Liver (tissue), 9 donors: Measurements from ENCODE around the gene C1QA. TPM values are rescaled to one million over a fixed set of nuclear protein-coding genes. Genes with fewer than 3 reads are reported as not detected.

Experiments
- DNase-seq: peaks from one replicate; pipeline ENCODE4 v3.0.0-alpha.2; 2017; ENCODE audit warnings: low spot score
- H3K27ac ChIP-seq, 2 donors: one replicate each; pipeline ENCODE4 v1.7.0; 2013; ENCODE audit warnings: inconsistent platforms in 2 of 2, low read length in 2 of 2, control low read depth in 1 of 2, low read depth in 1 of 2, mild to moderate bottlenecking in 1 of 2
- H3K27me3 ChIP-seq, 4 donors: one replicate each; pipeline versions ENCODE4 v1.6.1 to v1.7.0; 2013; ENCODE audit warnings: low read length in 3 of 4, inconsistent platforms in 1 of 4, mild to moderate bottlenecking in 1 of 4, moderate library complexity in 1 of 4; ENCODE audit not compliant: control insufficient read depth in 4 of 4, insufficient read depth in 4 of 4
- H3K36me3 ChIP-seq, 4 donors: one replicate each; pipeline versions ENCODE4 v1.6.1 to v1.7.0; 2013; ENCODE audit warnings: low read length in 3 of 4, mild to moderate bottlenecking in 3 of 4, low read depth in 1 of 4, moderate library complexity in 1 of 4; ENCODE audit not compliant: control insufficient read depth in 4 of 4, insufficient read depth in 3 of 4
- H3K4me1 ChIP-seq, 4 donors: one replicate each; pipeline versions ENCODE4 v1.6.1 to v1.7.0; 2013; ENCODE audit warnings: low read length in 3 of 4, mild to moderate bottlenecking in 3 of 4, moderate library complexity in 1 of 4; ENCODE audit not compliant: control insufficient read depth in 4 of 4, insufficient read depth in 4 of 4
- H3K4me3 ChIP-seq, 3 donors: one replicate each; pipeline versions ENCODE4 v1.6.1 to v1.7.0; 2013; ENCODE audit warnings: low read length in 3 of 3, control low read depth in 1 of 3, low read depth in 1 of 3, mild to moderate bottlenecking in 1 of 3
- H3K9ac ChIP-seq, 2 donors: one replicate each; pipeline ENCODE4 v1.7.0; 2013; ENCODE audit warnings: low read length in 2 of 2, mild to moderate bottlenecking in 2 of 2, moderate library complexity in 2 of 2, control low read depth in 1 of 2, low read depth in 1 of 2
- H3K9me3 ChIP-seq, 4 donors: one replicate each; pipeline versions ENCODE4 v1.6.1 to v1.7.0; 2013; ENCODE audit warnings: low read length in 3 of 4; ENCODE audit not compliant: control insufficient read depth in 4 of 4
- CTCF ChIP-seq: fragments of 150-350 bp; IDR thresholded peaks from 2 replicates; pipeline ENCODE4 v1.5.1; 2017; ENCODE audit warnings: improper control_type of control experiment, low read depth, low read length; ENCODE audit not compliant: missing input control
- EGR1 ChIP-seq, 2 donors: IDR thresholded peaks; 2 replicates each; pipeline ENCODE4 v1.6.1; 2016 to 2018; ENCODE audit warnings: antibody characterized with exemption in 2 of 2, low read depth in 2 of 2
- FOXA1 ChIP-seq: IDR thresholded peaks from 2 replicates; pipeline ENCODE4 v1.6.1; 2016; ENCODE audit warnings: antibody characterized with exemption
- FOXA2 ChIP-seq: IDR thresholded peaks from 2 replicates; pipeline ENCODE4 v1.6.1; 2016; ENCODE audit warnings: antibody characterized with exemption
- HNF4A ChIP-seq, 2 donors: conservative IDR thresholded peaks; 2 replicates each; pipeline ENCODE4 v1.6.1; 2016; ENCODE audit warnings: antibody characterized with exemption in 2 of 2, mild to moderate bottlenecking in 2 of 2
- JUND ChIP-seq, 2 donors: IDR thresholded peaks; 2 replicates each; pipeline ENCODE4 v1.6.1; 2016; ENCODE audit warnings: antibody characterized with exemption in 2 of 2
- MAX ChIP-seq: IDR thresholded peaks from 2 replicates; pipeline ENCODE4 v1.6.1; 2016; ENCODE audit warnings: antibody characterized with exemption
- NR2F2 ChIP-seq: IDR thresholded peaks from 2 replicates; pipeline ENCODE4 v1.6.1; 2016; ENCODE audit warnings: antibody characterized with exemption
- RAD21 ChIP-seq, 2 donors: IDR thresholded peaks; 2 replicates each; pipeline ENCODE4 v1.6.1; 2016; ENCODE audit warnings: antibody characterized with exemption in 2 of 2, mild to moderate bottlenecking in 2 of 2
- REST ChIP-seq: IDR thresholded peaks from 2 replicates; pipeline ENCODE4 v1.6.1; 2016; ENCODE audit warnings: antibody characterized with exemption, mild to moderate bottlenecking
- RXRA ChIP-seq, 2 donors: IDR thresholded peaks; 2 replicates each; pipeline ENCODE4 v1.6.1; 2017 to 2018; ENCODE audit warnings: antibody characterized with exemption in 2 of 2, mild to moderate bottlenecking in 1 of 2
- TAF1 ChIP-seq: conservative IDR thresholded peaks from 2 replicates; pipeline ENCODE4 v1.6.1; 2016; ENCODE audit warnings: antibody characterized with exemption, mild to moderate bottlenecking
- YY1 ChIP-seq: IDR thresholded peaks from 2 replicates; pipeline ENCODE4 v1.6.1; 2016; ENCODE audit warnings: antibody characterized with exemption, mild to moderate bottlenecking
- ZBTB33 ChIP-seq: IDR thresholded peaks from 2 replicates; pipeline ENCODE4 v1.6.1; 2016; ENCODE audit warnings: antibody characterized with exemption
- WGBS: extraction: QIAGEN DNeasy Blood & Tissue Kit; methylation state at CpG from one replicate; pipeline ENCODE4 v1.1.7; 2013; 5-methylcytosine and 5-hydroxymethylcytosine counted together
- polyA plus RNA-seq, 2 donors: library from polyadenylated mRNA; stranded (reverse) in 1 of 2; unstranded in 1 of 2; fragments of 200-250 nt in 1 of 2; fragments of >200 nt in 1 of 2; fragmentation: Nextera tagmentation in 1 of 2; extraction: Ambion mirVana in 1 of 2; gene quantifications; one replicate each; pipeline versions ENCODE4 v1.2.1 to v1.2.3, GENCODE V29; 2013 to 2015
- total RNA-seq, 2 donors: library from RNA; depleted of rRNA; stranded (reverse); fragments of >200 nt; gene quantifications; one replicate each; pipeline ENCODE4 v1.2.3, GENCODE V29; 2014
- donor health status: healthy.
- donor health status: healthy.
- donor health status: healthy.
- donor health status: healthy.
- donor health status: healthy.

C1QA gene
- total and polyA plus RNA-seq, 4 donors: 73.0 to 243 (median 94.6) TPM

- DNase-seq: no peak
- Histone ChIP-seq H3K9ac (no peak overlapping the region), H3K27me3 (peaks cover 0 to 2% (median 0%) of the 10 kb centered on the region in 4 donors), H3K36me3 (no peaks in the 10 kb centered on the region), H3K9me3 (no peaks in the 10 kb centered on the region), H3K27ac (no peak overlapping the region), H3K4me3 (no peak overlapping the region), H3K4me1 (no peaks in the 10 kb centered on the region)
- no peak for TF ChIP-seq HNF4A (conservative IDR thresholded peaks at IDR 0.05)
- no peak for TF ChIP-seq FOXA2
- no peak for TF ChIP-seq TAF1
- WGBS: 71% methylated on average over 7 of the region's 7 CpGs
Observed at GRCh38 chr1:22587247-22587646, 49.2 kb upstream of the C1QA start.

GRCh38 chr1:22588899-22589422 lies 47.5 kb upstream of the C1QA start:
- DNase-seq: no peak
- WGBS: 81% methylated on average over 24 of the region's 24 CpGs
- Histone ChIP-seq H3K36me3 (no peaks in the 10 kb centered on the region), H3K4me1 (no peaks in the 10 kb centered on the region), H3K4me3 (no peak overlapping the region), H3K27ac (no peak overlapping the region), H3K9ac (no peak overlapping the region), H3K27me3 (peaks cover 0 to 4% (median 2%) of the 10 kb centered on the region in 4 donors), H3K9me3 (no peaks in the 10 kb centered on the region)
- no peak for TF ChIP-seq JUND (IDR thresholded peaks at IDR 0.05)
- TF ChIP-seq YY1: no peak
- TF ChIP-seq FOXA2: no peak

DNA sequence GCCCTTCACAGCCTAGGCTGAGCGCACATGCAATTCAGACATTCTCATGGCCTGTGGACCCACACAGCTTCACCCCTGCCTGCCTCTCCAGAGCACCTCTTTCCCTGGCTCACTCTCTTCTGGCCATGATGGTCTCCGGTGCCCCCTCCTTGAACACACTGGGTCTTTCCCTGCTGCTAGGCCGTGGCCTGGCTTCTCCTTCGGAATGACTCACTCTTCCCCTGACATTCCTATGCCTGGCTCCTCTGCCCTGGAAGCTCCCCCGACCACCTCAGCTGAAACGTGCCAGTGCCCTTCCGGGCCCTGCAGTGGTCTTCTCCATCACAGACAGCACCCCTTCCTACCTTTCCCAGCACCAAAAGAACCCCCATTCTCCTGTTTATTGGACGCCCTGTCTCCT lies 44.9 kb upstream of the C1QA start:
- DNase-seq: no peak
- TF ChIP-seq YY1: no peak
- no peak for TF ChIP-seq REST
- Histone ChIP-seq H3K36me3 (no peaks in the 10 kb centered on the region), H3K9ac (no peak overlapping the region), H3K27ac (no peak overlapping the region), H3K9me3 (no peaks in the 10 kb centered on the region), H3K27me3 (peaks cover 0 to 4% (median 2%) of the 10 kb centered on the region in 4 donors), H3K4me1 (no peaks in the 10 kb centered on the region), H3K4me3 (no peak overlapping the region)
- WGBS: 75% methylated on average over 8 of the region's 8 CpGs

GRCh38 chr1:22592051-22592450 lies 44.4 kb upstream of the C1QA start:
- Histone ChIP-seq H3K4me1 (no peaks in the 10 kb centered on the region), H3K9me3 (no peaks in the 10 kb centered on the region), H3K27ac (no peak overlapping the region), H3K27me3 (peaks cover 0 to 4% (median 2%) of the 10 kb centered on the region in 4 donors), H3K9ac (no peak overlapping the region), H3K4me3 (no peak overlapping the region), H3K36me3 (no peaks in the 10 kb centered on the region)
- 76% methylated on average over 9 of the region's 9 CpGs for WGBS
- DNase-seq: no peak
- no peak for TF ChIP-seq MAX
- no peak for TF ChIP-seq FOXA1
- no peak for TF ChIP-seq RXRA (IDR thresholded peaks at IDR 0.05)
- TF ChIP-seq RAD21 (IDR thresholded peaks at IDR 0.05): no peak
- TF ChIP-seq EGR1 (IDR thresholded peaks at IDR 0.05; ENCODE audit: low read depth in 2 of 2): no peak
- no peak for TF ChIP-seq CTCF
- no peak for TF ChIP-seq FOXA2
- no peak for TF ChIP-seq ZBTB33
- TF ChIP-seq NR2F2: no peak
